Bronchial epithelial cell (primary cell): Measurements from ENCODE around the gene RNASE4. TPM values are rescaled to one million over a fixed set of nuclear protein-coding genes. Genes with fewer than 3 reads are reported as not detected.
"Not testable (repeated sequence)": the region's sequence is repeated elsewhere in the genome, so short reads cannot be mapped to it uniquely, and the experiment has no call there.

Source experiments
- DNase-seq: peaks from one replicate; pipeline ENCODE4 v3.0.0-alpha.2; 2010; ENCODE audit warnings: low read depth
- FAIRE-seq: peaks from 2 replicates; lab custom pipeline; 2011; peaks lifted over from hg19 to GRCh38; lab: Jason Lieb, UNC
- H3K27me3 ChIP-seq: 2 replicates; pipeline ENCODE4 v1.5.1; 2011; ENCODE audit warnings: low read length; ENCODE audit not compliant: control insufficient read depth, insufficient read depth
- H3K36me3 ChIP-seq: 2 replicates; pipeline ENCODE4 v1.5.1; 2011; ENCODE audit warnings: low read length; ENCODE audit not compliant: control insufficient read depth, insufficient read depth
- H3K4me3 ChIP-seq: 2 replicates; pipeline ENCODE4 v1.5.1; 2011; ENCODE audit warnings: mild to moderate bottlenecking, low read depth, low read length, control low read depth
- total RNA-seq: library from RNA; depleted of rRNA; stranded (reverse); fragments of >200 nt; gene quantifications from 2 replicates; pipeline ENCODE4 v1.2.1, GENCODE V29; 2014
- TF ChIP-seq, protein P1 (sequence below): IDR thresholded peaks from 2 replicates; pipeline ENCODE4 v1.5.1; 2011; ENCODE audit warnings: mild to moderate bottlenecking, moderate library complexity, low read length, control low read depth, inconsistent platforms; ENCODE audit not compliant: insufficient read depth, severe bottlenecking

The RNASE4 gene
- total RNA-seq, 1 donor from 2014 or later: 4.7 TPM

- DNase-seq: no peak
- no peak overlapping the region for H3K4me3 ChIP-seq
- FAIRE-seq: no peak
- no peaks in the 10 kb centered on the region for H3K36me3 ChIP-seq
- no peaks in the 10 kb centered on the region for H3K27me3 ChIP-seq
- TF ChIP-seq, protein P1, sequence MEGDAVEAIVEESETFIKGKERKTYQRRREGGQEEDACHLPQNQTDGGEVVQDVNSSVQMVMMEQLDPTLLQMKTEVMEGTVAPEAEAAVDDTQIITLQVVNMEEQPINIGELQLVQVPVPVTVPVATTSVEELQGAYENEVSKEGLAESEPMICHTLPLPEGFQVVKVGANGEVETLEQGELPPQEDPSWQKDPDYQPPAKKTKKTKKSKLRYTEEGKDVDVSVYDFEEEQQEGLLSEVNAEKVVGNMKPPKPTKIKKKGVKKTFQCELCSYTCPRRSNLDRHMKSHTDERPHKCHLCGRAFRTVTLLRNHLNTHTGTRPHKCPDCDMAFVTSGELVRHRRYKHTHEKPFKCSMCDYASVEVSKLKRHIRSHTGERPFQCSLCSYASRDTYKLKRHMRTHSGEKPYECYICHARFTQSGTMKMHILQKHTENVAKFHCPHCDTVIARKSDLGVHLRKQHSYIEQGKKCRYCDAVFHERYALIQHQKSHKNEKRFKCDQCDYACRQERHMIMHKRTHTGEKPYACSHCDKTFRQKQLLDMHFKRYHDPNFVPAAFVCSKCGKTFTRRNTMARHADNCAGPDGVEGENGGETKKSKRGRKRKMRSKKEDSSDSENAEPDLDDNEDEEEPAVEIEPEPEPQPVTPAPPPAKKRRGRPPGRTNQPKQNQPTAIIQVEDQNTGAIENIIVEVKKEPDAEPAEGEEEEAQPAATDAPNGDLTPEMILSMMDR: no peak
Observed at GRCh38 chr14:20698934-20699333, 14.6 kb downstream of the RNASE4 start.

DNA sequence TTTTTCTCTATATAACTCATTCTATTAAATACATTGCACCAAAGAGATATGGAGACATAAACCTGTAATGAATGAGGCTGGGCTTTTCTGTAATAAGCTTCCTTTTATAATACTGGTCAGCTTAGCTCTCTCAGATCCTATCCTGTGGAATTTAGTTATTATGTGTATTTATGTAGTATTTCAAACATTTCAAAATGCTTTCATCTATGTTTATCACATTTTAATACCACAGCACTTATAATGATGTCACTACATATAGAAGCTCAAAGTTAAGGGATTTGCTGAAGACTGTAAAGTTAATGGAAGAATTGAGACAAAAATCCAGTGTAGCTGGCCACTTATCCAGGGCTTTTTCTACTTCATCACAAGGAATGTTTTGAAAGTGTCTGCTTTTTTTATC is 15.6 kb downstream of the RNASE4 start:
- Histone ChIP-seq H3K36me3 (no peaks in the 10 kb centered on the region), H3K27me3 (no peaks in the 10 kb centered on the region), H3K4me3 (no peak overlapping the region)
- DNase-seq (no peak), FAIRE-seq (no peak)
- TF ChIP-seq, protein P1: no peak

GRCh38 chr14:20700965-20701364 is 16.6 kb downstream of the RNASE4 start:
- not testable (repeated sequence) for H3K36me3 ChIP-seq, H3K4me3 ChIP-seq, DNase-seq, FAIRE-seq, H3K27me3 ChIP-seq

DNA sequence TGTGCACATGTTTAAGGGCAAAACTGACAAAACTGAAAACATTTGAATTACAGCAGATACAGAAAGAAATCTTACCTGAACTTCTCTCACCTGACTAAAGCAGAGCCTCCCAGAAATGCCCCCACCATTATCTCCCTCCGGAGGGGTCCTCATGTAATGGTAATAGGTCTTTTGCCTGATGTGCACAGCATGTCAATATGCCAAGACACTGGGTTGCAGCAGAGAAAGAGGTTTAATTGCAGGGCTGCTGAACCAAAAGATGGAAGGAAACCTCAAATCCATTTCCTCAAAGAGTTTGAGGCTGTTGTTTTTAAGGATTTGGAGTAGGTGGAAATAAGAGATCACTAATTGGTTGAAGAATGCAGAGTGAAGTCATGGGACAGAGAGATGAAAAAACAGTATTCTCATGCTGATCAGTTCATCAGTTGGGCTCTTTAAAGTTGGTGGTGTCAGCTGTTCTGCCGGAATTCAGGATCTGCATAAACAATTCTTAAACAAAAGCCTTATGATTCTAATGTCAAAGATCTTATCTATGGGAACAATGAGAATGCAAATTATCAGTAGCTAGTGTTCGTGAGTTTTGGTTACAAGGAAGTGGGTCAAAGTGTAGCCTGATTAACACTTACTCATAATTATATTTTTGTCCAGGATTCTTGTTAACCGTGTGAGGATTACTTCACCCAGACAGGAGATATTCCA is 22.4 kb downstream of the RNASE4 start:
- H3K27me3 ChIP-seq: no peaks in the 10 kb centered on the region
- no peaks in the 10 kb centered on the region for H3K36me3 ChIP-seq
- no peak overlapping the region for H3K4me3 ChIP-seq
- FAIRE-seq: no peak
- peak; percentile 71 for DNase-seq
- TF ChIP-seq, protein P1: no peak

- H3K4me3 ChIP-seq: no peak overlapping the region
- peak; percentile 85 for DNase-seq
- H3K36me3 ChIP-seq: no peaks in the 10 kb centered on the region
- TF ChIP-seq, protein P1: no peak
- FAIRE-seq: no peak
- H3K27me3 ChIP-seq: no peaks in the 10 kb centered on the region
Observed at GRCh38 chr14:20707622-20708021, 23.3 kb downstream of the RNASE4 start.

- H3K27me3 ChIP-seq: no peaks in the 10 kb centered on the region
- TF ChIP-seq, protein P1: no peak
- no peaks in the 10 kb centered on the region for H3K36me3 ChIP-seq
- DNase-seq (no peak), FAIRE-seq (no peak)
- H3K4me3 ChIP-seq: no peak overlapping the region
Observed at GRCh38 chr14:20711261-20711660, 26.9 kb downstream of the RNASE4 start.
